Activated CD8-positive, alpha-beta T cell treated with anti-CD3 and anti-CD28 coated beads for 36 hours (primary cell): ENCODE measurements around the gene CHMP5. TPM values are rescaled to one million over a fixed set of nuclear protein-coding genes. Genes with fewer than 3 reads are reported as not detected.

Source experiments
- ATAC-seq: fragments of 200-7000 bp; cut with Tn5 transposase; one replicate; pipeline ENCODE4 v1.10.0; 2021; ENCODE audit warnings: mild to moderate bottlenecking, moderate library complexity
- CTCF ChIA-PET: fragments of 350-600 bp; sonication (Branson Sonifier 250); formaldehyde crosslinking; loops from one replicate; lab custom pipeline; 2021; ENCODE audit warnings: antibody characterized with exemption; lab: Charles Lee
- POLR2A ChIA-PET: fragments of 350-600 bp; sonication (Branson Sonifier 250); formaldehyde crosslinking; loops from one replicate; lab custom pipeline; 2021; ENCODE audit warnings: antibody characterized with exemption; lab: Charles Lee
- DNase-seq: peaks from one replicate; pipeline ENCODE4 v3.0.0-alpha.2; 2020
- H3K27ac Mint-ChIP-seq: one replicate; pipeline ENCODE4 v1.8.0; 2021; ENCODE audit warnings: mild to moderate bottlenecking, mixed read lengths
- H3K27me3 Mint-ChIP-seq: one replicate; pipeline ENCODE4 v1.8.0; 2021; ENCODE audit warnings: mixed read lengths
- H3K36me3 Mint-ChIP-seq: one replicate; pipeline ENCODE4 v1.8.0; 2021; ENCODE audit warnings: low read depth, mixed read lengths
- H3K4me1 Mint-ChIP-seq: one replicate; pipeline ENCODE4 v1.8.0; 2021; ENCODE audit warnings: low read depth, mixed read lengths
- H3K4me3 Mint-ChIP-seq: one replicate; pipeline ENCODE4 v1.8.0; 2021; ENCODE audit warnings: mild to moderate bottlenecking, moderate library complexity, mixed read lengths
- H3K9me3 Mint-ChIP-seq: one replicate; pipeline ENCODE4 v1.8.0; 2021; ENCODE audit warnings: mixed read lengths
- intact Hi-C: fragments of 100-400 bp; cut with micrococcal nuclease; formaldehyde crosslinking; loops from one replicate; pipeline ENCODE4 v1.10.0; 2022
- total RNA-seq, 2 experiments: library from RNA; stranded (reverse); gene quantifications; one replicate each; pipeline ENCODE4 v1.2.3, GENCODE V29; 2021
- TF ChIP-seq, protein P1 (sequence below): fragments of 200-600 bp; IDR thresholded peaks from one replicate; pipeline ENCODE4 v1.8.0; 2022; ENCODE audit warnings: antibody characterized with exemption, mild to moderate bottlenecking

CHMP5 gene
- 10 to 100 TPM; 64.6 to 74.2 TPM for total RNA-seq

DNA sequence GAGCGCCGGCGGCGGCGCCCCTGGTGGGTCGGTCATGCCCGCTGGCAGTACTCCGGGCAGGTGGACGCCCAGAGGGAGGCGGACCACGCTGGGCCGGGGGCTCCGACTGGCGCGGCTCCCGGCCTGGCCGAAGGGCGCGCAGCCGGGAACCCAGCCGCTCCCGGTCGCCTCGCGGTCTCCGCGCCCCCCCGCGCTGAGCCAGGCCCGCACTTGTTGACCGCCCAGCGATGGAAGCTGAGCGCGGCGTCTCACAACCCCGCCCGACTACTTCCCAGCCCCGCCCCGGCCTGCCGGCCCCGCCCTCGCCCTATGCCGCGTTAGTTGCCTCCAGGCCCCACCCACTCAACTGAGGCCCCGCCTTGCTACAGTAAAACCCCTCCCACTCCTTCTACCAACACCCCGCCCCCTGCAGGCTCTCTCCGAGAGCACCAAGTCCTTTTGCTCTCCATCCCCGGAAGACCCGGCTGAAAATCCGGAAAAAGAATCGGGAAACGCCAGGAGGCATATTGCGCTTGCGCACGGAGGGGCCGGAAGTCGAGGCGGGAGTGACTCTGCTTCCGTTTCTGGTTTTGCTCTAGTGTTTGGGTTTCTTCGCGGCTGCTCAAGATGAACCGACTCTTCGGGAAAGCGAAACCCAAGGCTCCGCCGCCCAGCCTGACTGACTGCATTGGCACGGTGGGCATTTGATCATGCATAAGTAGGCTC, at the start of gene CHMP5, which contains the start of gene BAG1:
Gene CHMP5, plus strand, starts transcription at position 577 of the 705 bp plus-strand sequence. Its CDS starts 30 bp downstream, at position 607.
Gene BAG1, minus strand, starts transcription at position 236 of the 705 bp plus-strand sequence.
- H3K4me3 Mint-ChIP-seq = peak within 1 kb of the TSS; percentile 99
- ATAC-seq (peak; percentile 98), DNase-seq (peak; percentile 100)
- no peaks in the 10 kb centered on the region for H3K9me3 Mint-ChIP-seq
- TF ChIP-seq, protein P1, sequence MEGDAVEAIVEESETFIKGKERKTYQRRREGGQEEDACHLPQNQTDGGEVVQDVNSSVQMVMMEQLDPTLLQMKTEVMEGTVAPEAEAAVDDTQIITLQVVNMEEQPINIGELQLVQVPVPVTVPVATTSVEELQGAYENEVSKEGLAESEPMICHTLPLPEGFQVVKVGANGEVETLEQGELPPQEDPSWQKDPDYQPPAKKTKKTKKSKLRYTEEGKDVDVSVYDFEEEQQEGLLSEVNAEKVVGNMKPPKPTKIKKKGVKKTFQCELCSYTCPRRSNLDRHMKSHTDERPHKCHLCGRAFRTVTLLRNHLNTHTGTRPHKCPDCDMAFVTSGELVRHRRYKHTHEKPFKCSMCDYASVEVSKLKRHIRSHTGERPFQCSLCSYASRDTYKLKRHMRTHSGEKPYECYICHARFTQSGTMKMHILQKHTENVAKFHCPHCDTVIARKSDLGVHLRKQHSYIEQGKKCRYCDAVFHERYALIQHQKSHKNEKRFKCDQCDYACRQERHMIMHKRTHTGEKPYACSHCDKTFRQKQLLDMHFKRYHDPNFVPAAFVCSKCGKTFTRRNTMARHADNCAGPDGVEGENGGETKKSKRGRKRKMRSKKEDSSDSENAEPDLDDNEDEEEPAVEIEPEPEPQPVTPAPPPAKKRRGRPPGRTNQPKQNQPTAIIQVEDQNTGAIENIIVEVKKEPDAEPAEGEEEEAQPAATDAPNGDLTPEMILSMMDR = no peak
- H3K27me3 Mint-ChIP-seq = no peaks in the 10 kb centered on the region
- H3K27ac Mint-ChIP-seq = peak within 1 kb of the TSS; percentile 96
- H3K36me3 Mint-ChIP-seq = peaks cover 54% of the 10 kb centered on the region
- H3K4me1 Mint-ChIP-seq = peaks cover 41% of the 10 kb centered on the region
- CTCF ChIA-PET = no interaction called here
- POLR2A ChIA-PET = interaction anchor here (0.6 to 3.6 kb wide), 18 partner anchors 7 to 240 kb away, joined by 3 to 20 read pairs (median 4); partner anchors contain the start of genes DNAJA1, NFX1 and SMU1
- intact Hi-C loops = loop anchor here (2.0 kb wide), 1 partner anchor 26 kb away; the partner anchor contains the start of gene NFX1

DNA sequence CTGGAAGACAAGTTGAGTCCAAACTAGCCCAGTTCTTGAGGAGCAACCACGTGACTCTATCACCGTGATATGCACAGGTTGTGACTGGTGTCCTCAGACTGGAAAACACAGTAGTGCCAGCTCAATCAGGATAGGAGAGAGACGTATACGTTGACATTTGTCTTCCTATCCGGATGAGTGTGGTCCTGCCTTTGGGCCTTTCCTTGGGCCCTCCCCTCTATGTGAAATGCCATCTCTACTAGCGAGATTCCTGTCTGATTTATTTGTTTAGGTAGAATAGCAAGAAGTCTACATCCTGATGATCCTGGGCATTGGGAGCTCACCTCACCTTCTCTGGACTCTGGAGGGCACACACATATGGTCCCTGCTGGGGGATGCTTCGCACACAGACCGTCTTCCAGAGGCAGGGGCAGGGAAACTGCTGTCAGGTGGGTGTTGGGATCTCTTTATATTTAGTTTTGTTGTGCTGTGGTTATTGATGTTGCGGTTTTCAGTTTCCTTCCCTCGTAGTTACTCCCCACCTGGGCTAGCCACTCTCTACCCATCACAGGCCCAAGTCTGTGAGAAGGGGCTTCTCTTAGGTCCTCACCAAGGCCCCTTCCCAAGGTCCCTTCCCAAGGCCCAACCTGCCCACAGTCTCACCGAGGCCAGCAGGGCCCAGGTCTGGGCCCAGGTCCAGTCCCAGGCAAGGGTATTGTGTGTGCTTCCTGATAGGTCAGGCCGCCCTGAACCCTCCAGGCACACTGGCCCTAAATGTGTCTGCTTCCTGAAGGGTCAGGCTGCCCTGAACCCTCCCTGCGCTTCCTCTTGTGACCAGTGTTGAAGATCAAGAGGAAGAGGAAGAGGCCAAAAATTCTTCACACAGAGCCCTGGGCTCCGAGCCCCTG, 43.9 kb upstream of the CHMP5 start:
- no peaks in the 10 kb centered on the region for H3K9me3 Mint-ChIP-seq
- no peak overlapping the region for H3K4me3 Mint-ChIP-seq
- ChIA-PET POLR2A (interaction anchor here (1.2 kb wide), 1 partner anchor 13 kb away, joined by 5 read pairs; no protein-coding TSS in a partner anchor), CTCF (no interaction called here)
- H3K36me3 Mint-ChIP-seq = no peaks in the 10 kb centered on the region
- ATAC-seq (no peak), DNase-seq (no peak)
- peak overlapping the region; percentile 22 for H3K27ac Mint-ChIP-seq
- H3K4me1 Mint-ChIP-seq = peaks cover 16% of the 10 kb centered on the region
- intact Hi-C loops = no loop called here
- TF ChIP-seq, protein P1 = no peak
- peaks cover 1% of the 10 kb centered on the region for H3K27me3 Mint-ChIP-seq

DNA sequence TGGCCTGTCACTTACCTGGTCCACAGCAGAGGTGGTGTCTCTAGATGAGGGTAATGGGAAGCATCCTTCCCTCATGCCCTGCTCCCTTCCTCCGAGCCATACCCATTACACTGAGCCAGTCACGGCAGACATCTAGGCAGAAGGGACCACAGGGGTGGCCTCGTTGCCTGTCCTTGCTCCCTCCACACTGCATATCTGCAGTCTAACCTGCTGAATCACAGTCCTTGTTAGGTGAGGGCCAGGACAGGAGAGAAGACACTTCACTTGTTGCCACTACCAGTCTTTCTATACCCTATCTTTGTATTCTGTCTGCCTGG, 43.3 kb upstream of the CHMP5 start:
- Mint-ChIP-seq H3K27me3 (peaks cover 1% of the 10 kb centered on the region), H3K4me3 (no peak overlapping the region), H3K27ac (no peak overlapping the region), H3K9me3 (no peaks in the 10 kb centered on the region), H3K4me1 (peaks cover 16% of the 10 kb centered on the region), H3K36me3 (no peaks in the 10 kb centered on the region)
- no peak for ATAC-seq
- ChIA-PET POLR2A (no interaction called here), CTCF (no interaction called here)
- intact Hi-C loops = no loop called here
- no peak for DNase-seq
- TF ChIP-seq, protein P1 = no peak

DNA sequence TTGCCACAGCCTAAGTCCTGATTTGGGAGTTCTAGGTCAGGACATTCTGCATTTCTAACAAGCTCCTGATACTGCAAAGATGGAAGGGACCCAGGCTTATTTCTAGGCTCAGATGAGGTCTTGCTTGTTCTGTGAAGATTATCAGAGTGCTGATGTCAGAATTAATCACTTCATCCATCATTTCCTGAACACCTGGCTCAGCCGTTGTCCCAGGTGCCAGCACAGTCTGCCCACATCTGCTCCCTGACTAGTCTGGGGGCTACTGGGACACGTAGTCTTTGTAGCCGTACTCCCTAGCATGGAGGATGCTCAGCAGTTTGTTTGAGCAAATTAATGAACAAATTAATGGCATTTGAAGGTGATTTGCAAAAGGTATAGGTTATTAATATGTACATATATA, 42.8 kb upstream of the CHMP5 start:
- Mint-ChIP-seq H3K36me3 (no peaks in the 10 kb centered on the region), H3K27me3 (peaks cover 1% of the 10 kb centered on the region), H3K4me1 (peaks cover 16% of the 10 kb centered on the region), H3K9me3 (no peaks in the 10 kb centered on the region), H3K4me3 (no peak overlapping the region), H3K27ac (no peak overlapping the region)
- TF ChIP-seq, protein P1 = no peak
- POLR2A ChIA-PET = no interaction called here
- ATAC-seq (no peak), DNase-seq (no peak)
- CTCF ChIA-PET = interaction anchor here (1.2 kb wide), 1 partner anchor 141 kb away, joined by 4 read pairs; no protein-coding TSS in a partner anchor
- intact Hi-C loops = no loop called here
